Ishikawa (cell line): ENCODE results near the gene HSP90AB1.

Source experiments
- CEBPB ChIP-seq: IDR thresholded peaks from 2 replicates; pipeline ENCODE4 v1.6.1; 2012
- CREB1 ChIP-seq: IDR thresholded peaks from 2 replicates; pipeline ENCODE4 v1.6.1; 2012; ENCODE audit warnings: low read depth
- EGR1 ChIP-seq: IDR thresholded peaks from 2 replicates; pipeline ENCODE4 v1.6.1; 2012
- EP300 ChIP-seq: IDR thresholded peaks from 2 replicates; pipeline ENCODE4 v1.6.1; 2012; ENCODE audit warnings: borderline replicate concordance
- FOXM1 ChIP-seq: IDR thresholded peaks from 2 replicates; pipeline ENCODE4 v1.6.1; 2012; ENCODE audit warnings: low read depth, borderline replicate concordance
- MAX ChIP-seq: IDR thresholded peaks from 2 replicates; pipeline ENCODE4 v1.6.1; 2012
- NFIC ChIP-seq: IDR thresholded peaks from 2 replicates; pipeline ENCODE4 v1.6.1; 2012
- RAD21 ChIP-seq: IDR thresholded peaks from 2 replicates; pipeline ENCODE4 v1.6.1; 2012; ENCODE audit warnings: low read depth
- REST ChIP-seq: IDR thresholded peaks from 2 replicates; pipeline ENCODE4 v1.6.1; 2012; ENCODE audit warnings: low read depth, mild to moderate bottlenecking
- TAF1 ChIP-seq: IDR thresholded peaks from 2 replicates; pipeline ENCODE4 v1.6.1; 2012; ENCODE audit warnings: low read depth, mild to moderate bottlenecking
- TCF12 ChIP-seq: IDR thresholded peaks from 2 replicates; pipeline ENCODE4 v1.6.1; 2012; ENCODE audit warnings: low read depth
- TEAD4 ChIP-seq: IDR thresholded peaks from 2 replicates; pipeline ENCODE4 v1.6.1; 2012
- USF1 ChIP-seq: IDR thresholded peaks from 2 replicates; pipeline ENCODE4 v1.6.1; 2012
- YY1 ChIP-seq: IDR thresholded peaks from 2 replicates; pipeline ENCODE4 v1.6.1; 2012; ENCODE audit warnings: low read depth
- ZBTB7A ChIP-seq: IDR thresholded peaks from 2 replicates; pipeline ENCODE4 v1.6.1; 2012; ENCODE audit warnings: low read depth

Gene HSP90AB1

DNA sequence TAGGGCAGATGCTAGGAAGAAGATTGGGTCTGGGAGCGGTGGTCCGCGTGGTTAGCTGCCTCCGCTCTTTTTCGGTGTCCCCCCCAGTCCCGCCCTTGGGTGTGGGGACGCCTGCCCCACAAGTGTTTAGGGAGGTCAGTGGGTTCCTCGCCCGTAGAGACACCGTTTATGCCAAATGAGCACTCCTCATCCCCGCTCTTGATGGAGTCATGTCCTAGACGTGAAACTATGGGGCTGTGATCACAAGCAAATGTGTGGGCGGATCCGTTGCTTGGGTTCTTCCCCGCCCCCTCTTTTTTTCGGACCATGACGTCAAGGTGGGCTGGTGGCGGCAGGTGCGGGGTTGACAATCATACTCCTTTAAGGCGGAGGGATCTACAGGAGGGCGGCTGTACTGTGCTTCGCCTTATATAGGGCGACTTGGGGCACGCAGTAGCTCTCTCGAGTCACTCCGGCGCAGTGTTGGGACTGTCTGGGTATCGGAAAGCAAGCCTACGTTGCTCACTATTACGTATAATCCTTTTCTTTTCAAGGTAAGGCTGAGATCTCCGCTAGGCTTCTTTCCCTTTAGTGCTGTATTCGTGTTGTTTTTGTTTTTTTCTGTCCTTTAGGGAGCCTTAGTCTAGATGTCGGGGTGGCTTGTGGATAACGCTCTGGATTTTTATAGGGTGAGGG is at the start of gene HSP90AB1:
TSS of gene HSP90AB1 (plus strand) at position 439 of the 675 bp plus-strand sequence. CDS start 1,529 bp downstream, outside the sequence.
- TF ChIP-seq CEBPB: peak; percentile 23; the same call in 1 of the 2 replicates
- TF ChIP-seq EP300: 0 out of 2 replicates have a peak, but pooled peaks have one; percentile 45
- peak; percentile 73; the same call in 1 of the 2 replicates for TF ChIP-seq YY1
- TF ChIP-seq EGR1: peak; percentile 89
- TF ChIP-seq TAF1: peak; percentile 99
- TF ChIP-seq TEAD4: peak; percentile 75
- peak; percentile 47; the same call in 1 of the 2 replicates for TF ChIP-seq NFIC
- TF ChIP-seq ZBTB7A: no peak; the same call in 1 of the 2 replicates
- peak; percentile 72 for TF ChIP-seq TCF12
- TF ChIP-seq FOXM1: no peak
- no peak; the same call in 1 of the 2 replicates for TF ChIP-seq MAX
- peak; percentile 65 for TF ChIP-seq CREB1
- TF ChIP-seq USF1: peak; percentile 36; the same call in 1 of the 2 replicates
- no peak for TF ChIP-seq RAD21
- TF ChIP-seq REST: no peak

- TF ChIP-seq EP300 (no peak), CREB1 (no peak), MAX (no peak), YY1 (no peak), REST (no peak), FOXM1 (no peak), TEAD4 (no peak), CEBPB (no peak), TAF1 (no peak), RAD21 (no peak), EGR1 (no peak)
Observed at GRCh38 chr6:44198684-44199083, 48.2 kb upstream of the HSP90AB1 start.

DNA sequence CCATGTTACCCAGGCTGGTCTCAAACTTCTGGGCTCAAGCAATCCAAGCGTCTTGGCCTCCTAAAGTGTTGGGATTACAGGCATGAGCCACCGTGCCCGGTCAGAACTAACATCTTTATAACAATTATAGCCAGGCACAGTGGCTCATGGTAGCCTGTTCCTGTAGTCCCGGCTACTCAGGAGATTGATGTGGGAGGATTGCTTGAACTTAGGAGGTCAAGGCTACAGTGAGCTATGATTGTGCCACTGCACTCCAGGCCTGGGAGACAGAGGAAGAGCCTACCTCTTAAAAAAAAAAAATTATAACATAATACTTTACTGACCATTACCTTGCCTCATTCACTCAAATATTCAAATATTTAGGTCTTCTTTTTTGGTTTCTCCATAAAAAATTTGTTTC is 47.0 kb upstream of the HSP90AB1 start:
- TF ChIP-seq CREB1 (no peak), YY1 (no peak), CEBPB (no peak), REST (no peak), TAF1 (no peak), USF1 (no peak), RAD21 (no peak), NFIC (no peak), EGR1 (no peak), FOXM1 (no peak), MAX (no peak), ZBTB7A (no peak), TCF12 (no peak), EP300 (no peak), TEAD4 (no peak)

DNA sequence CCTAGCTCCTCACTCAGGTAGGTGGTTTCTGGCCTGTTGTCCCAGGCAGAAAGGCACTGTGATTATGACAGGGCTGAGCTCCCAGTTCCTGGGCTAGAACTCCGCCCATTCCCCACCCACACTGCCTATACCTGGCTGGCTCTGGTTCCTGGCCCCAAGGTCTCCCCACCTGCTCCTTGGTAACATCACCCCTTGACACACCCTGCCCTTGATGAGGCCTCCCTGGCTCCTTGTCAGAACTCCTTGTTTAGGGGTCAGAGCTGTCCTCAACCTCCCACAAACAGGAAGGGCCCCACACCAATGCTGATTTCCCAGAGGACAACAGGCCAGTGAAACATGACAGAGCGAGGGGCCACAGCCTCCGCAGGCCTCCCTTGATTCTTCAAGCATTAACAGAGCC is 45.7 kb upstream of the HSP90AB1 start:
- TF ChIP-seq FOXM1 (no peak), RAD21 (no peak), ZBTB7A (no peak), EP300 (no peak), TCF12 (no peak), CEBPB (no peak)
